Upper lobe of right lung (tissue), 1 donor: ENCODE data around the gene PRR11. TPM values are rescaled to one million over a fixed set of nuclear protein-coding genes. Genes with fewer than 3 reads are reported as not detected.

Experiments
- ATAC-seq: fragments of 200-7000 bp; cut with Tn5 transposase; one replicate; pipeline ENCODE4 v1.9.1; 2020; ENCODE audit warnings: mild to moderate bottlenecking, moderate library complexity
- DNase-seq: peaks from one replicate; pipeline ENCODE4 v3.0.0-alpha.2; 2020
- H3K27ac ChIP-seq: fragments of 200-600 bp; one replicate; pipeline ENCODE4 v1.8.0; 2022
- H3K27me3 ChIP-seq: fragments of 200-600 bp; one replicate; pipeline ENCODE4 v1.8.0; 2022; ENCODE audit warnings: mild to moderate bottlenecking
- H3K36me3 ChIP-seq: fragments of 200-600 bp; one replicate; pipeline ENCODE4 v1.8.0; 2022
- H3K4me1 ChIP-seq: fragments of 200-600 bp; one replicate; pipeline ENCODE4 v1.8.0; 2022
- H3K4me3 ChIP-seq: fragments of 200-600 bp; one replicate; pipeline ENCODE4 v1.8.0; 2022; ENCODE audit warnings: mild to moderate bottlenecking
- H3K9me3 ChIP-seq: fragments of 200-600 bp; one replicate; pipeline ENCODE4 v1.8.0; 2022
- CTCF ChIP-seq: fragments of 200-600 bp; IDR thresholded peaks from one replicate; pipeline ENCODE4 v1.8.0; 2022; ENCODE audit warnings: antibody characterized with exemption
- intact Hi-C: fragments of 100-400 bp; cut with DNase I; formaldehyde crosslinking; loops from one replicate; pipeline ENCODE4 v1.11.0; 2022
- total RNA-seq: library from RNA; stranded (reverse); fragmentation: NEBNext Ultra II Directional; extraction: Animal tissue kit (Norgen Biotek cat#: 25700); gene quantifications from one replicate; pipeline ENCODE4 v1.2.1, GENCODE V29; 2021
- donor health status: DM: no; HTN: yes; CAD: no; lungs with severe emphysema.

The PRR11 gene
- total RNA-seq, 1 donor from 2014 or later, result 2.4 TPM

- intact Hi-C loops, result no loop called here
- H3K36me3 ChIP-seq, result no peaks in the 10 kb centered on the region
- H3K9me3 ChIP-seq, result no peaks in the 10 kb centered on the region
- no peak overlapping the region for H3K4me3 ChIP-seq
- TF ChIP-seq CTCF, result peak; percentile 53
- DNase-seq, result no peak
- H3K27ac ChIP-seq, result no peak overlapping the region
- peak; percentile 66 for ATAC-seq
- H3K4me1 ChIP-seq, result no peaks in the 10 kb centered on the region
- H3K27me3 ChIP-seq, result no peaks in the 10 kb centered on the region
Observed at GRCh38 chr17:59165933-59166342, 10.4 kb downstream of the PRR11 start.

- no peak for ATAC-seq
- H3K27ac ChIP-seq, result no peak overlapping the region
- intact Hi-C loops, result no loop called here
- no peaks in the 10 kb centered on the region for H3K36me3 ChIP-seq
- H3K4me1 ChIP-seq, result no peaks in the 10 kb centered on the region
- TF ChIP-seq CTCF, result no peak
- H3K27me3 ChIP-seq, result no peaks in the 10 kb centered on the region
- DNase-seq, result no peak
- no peak overlapping the region for H3K4me3 ChIP-seq
- H3K9me3 ChIP-seq, result no peaks in the 10 kb centered on the region
Observed at GRCh38 chr17:59167571-59168001, 12.0 kb downstream of the PRR11 start.

GRCh38 chr17:59172436-59173004 is 17.0 kb downstream of the PRR11 start:
- ATAC-seq, result no peak
- DNase-seq, result no peak
- H3K4me1 ChIP-seq, result no peaks in the 10 kb centered on the region

GRCh38 chr17:59174671-59175070 is 19.1 kb downstream of the PRR11 start:
- Histone ChIP-seq H3K36me3 (no peaks in the 10 kb centered on the region), H3K27ac (no peak overlapping the region), H3K27me3 (no peaks in the 10 kb centered on the region), H3K4me3 (no peak overlapping the region), H3K9me3 (no peaks in the 10 kb centered on the region), H3K4me1 (no peaks in the 10 kb centered on the region)
- ATAC-seq (no peak), DNase-seq (no peak)
- intact Hi-C loops, result no loop called here
- TF ChIP-seq CTCF, result no peak

More at GRCh38 chr17:59172436-59173004, 17.0 kb downstream of the PRR11 start:
- Histone ChIP-seq H3K27ac (no peak overlapping the region), H3K9me3 (no peaks in the 10 kb centered on the region), H3K4me3 (no peak overlapping the region), H3K27me3 (no peaks in the 10 kb centered on the region), H3K36me3 (no peaks in the 10 kb centered on the region)
- no peak for TF ChIP-seq CTCF
- intact Hi-C loops, result no loop called here

GRCh38 chr17:59175076-59175475 is 19.5 kb downstream of the PRR11 start:
- DNase-seq, result no peak
- H3K9me3 ChIP-seq, result no peaks in the 10 kb centered on the region
- no peaks in the 10 kb centered on the region for H3K4me1 ChIP-seq
- H3K27me3 ChIP-seq, result no peaks in the 10 kb centered on the region
- ATAC-seq, result no peak
- H3K36me3 ChIP-seq, result no peaks in the 10 kb centered on the region
- H3K27ac ChIP-seq, result no peak overlapping the region
- no peak for TF ChIP-seq CTCF
- intact Hi-C loops, result no loop called here
- H3K4me3 ChIP-seq, result no peak overlapping the region
